ENCODE results near the gene DCAF15.

The DCAF15 gene

DNA sequence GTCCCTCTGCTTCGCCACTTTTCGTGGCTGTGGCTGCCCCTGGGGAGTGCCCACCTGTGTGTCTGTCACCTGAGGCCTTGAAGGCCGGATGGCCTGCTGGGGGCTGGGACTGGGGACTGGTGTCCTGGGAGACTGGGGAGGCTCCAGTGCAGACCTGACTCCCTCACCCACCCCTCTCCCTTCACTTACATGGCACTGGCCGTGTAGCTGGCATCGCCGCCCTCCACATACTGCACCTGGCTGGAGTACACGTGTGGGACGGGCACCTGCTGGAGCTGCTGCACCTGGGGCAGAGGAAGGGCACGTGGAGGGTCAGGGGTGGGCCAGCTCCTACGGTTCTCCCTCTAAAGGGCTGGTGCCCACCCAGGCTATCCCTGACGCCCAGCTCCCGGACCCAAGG lies 25.5 kb downstream of the DCAF15 start:
- H3K4me3 ChIP-seq (ENCODE audit: low read length), result no peak overlapping the region
- no peak for DNase-seq (ENCODE audit: low read depth)
- TF ChIP-seq, protein P1, sequence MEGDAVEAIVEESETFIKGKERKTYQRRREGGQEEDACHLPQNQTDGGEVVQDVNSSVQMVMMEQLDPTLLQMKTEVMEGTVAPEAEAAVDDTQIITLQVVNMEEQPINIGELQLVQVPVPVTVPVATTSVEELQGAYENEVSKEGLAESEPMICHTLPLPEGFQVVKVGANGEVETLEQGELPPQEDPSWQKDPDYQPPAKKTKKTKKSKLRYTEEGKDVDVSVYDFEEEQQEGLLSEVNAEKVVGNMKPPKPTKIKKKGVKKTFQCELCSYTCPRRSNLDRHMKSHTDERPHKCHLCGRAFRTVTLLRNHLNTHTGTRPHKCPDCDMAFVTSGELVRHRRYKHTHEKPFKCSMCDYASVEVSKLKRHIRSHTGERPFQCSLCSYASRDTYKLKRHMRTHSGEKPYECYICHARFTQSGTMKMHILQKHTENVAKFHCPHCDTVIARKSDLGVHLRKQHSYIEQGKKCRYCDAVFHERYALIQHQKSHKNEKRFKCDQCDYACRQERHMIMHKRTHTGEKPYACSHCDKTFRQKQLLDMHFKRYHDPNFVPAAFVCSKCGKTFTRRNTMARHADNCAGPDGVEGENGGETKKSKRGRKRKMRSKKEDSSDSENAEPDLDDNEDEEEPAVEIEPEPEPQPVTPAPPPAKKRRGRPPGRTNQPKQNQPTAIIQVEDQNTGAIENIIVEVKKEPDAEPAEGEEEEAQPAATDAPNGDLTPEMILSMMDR (conservative IDR thresholded peaks at IDR 0.05; ENCODE audit: low read depth, low read length), result no peak

DNA sequence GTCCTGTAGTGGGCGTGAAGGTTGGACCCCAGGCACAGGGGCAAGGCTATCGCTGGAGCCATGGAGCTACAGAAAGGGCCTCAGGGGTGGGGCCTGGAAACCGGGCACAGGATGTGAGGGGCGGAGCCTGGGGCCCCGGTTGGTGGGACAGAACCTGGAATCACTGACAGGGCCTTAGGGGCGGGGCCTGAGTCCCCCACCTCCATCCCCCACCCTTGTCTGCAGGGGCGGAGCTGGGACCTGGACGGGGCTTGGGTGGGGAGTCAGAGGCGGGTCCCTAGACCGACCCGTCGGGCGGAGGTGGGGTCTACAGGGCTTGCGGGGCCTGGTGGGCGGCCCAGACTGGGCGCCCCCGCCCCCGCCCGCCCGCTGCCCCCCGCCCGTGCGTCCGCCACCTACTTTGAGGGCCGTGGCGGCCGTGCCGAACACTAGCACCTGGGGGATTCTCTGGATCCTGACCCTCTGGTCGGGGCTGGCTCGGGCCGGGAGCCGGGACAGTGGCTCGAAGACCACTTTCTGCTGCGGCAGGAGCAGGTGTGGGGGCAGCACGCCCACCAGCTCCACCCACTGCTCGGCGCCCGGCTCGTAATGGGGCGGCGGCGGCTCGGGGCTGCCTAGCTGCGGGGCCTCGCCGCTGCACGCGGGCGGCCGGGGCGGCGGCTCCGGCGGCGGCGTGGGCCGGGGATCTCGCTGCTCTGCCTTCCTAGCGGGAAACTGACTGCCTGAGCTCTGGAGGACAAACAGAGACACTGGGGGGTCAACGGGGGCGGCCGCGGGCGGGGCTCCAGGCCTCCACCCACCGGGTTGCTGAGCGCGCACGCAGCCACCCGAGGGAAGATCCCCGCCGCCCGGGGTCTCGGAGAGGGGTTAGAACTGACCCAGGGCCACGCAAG lies 26.3 kb downstream of the DCAF15 start:
- DNase-seq (ENCODE audit: low read depth), result peak; percentile 33

DNA sequence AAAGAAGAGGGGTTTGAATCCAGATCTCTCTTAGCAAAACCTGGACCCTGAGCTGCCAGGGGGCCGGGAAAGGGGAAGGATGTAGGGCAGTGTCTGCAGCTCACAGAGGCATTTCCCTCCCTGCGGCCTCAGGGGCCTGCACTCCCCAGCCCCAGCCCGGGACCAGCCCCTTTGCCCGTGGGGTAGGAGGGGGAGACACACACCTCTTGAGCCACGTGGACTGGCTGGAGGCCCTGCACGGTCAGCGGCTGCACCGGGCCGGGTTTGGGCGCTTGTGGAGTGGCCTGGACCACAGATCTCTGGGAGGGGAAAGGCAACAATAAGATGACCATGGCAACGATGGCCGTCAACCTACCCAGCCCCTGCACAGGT lies 26.9 kb downstream of the DCAF15 start:
- peak overlapping the region; percentile 34 for H3K4me3 ChIP-seq (ENCODE audit: low read length)
- TF ChIP-seq, protein P1 (conservative IDR thresholded peaks at IDR 0.05; ENCODE audit: low read depth, low read length), result no peak
- DNase-seq (ENCODE audit: low read depth), result no peak

More for the DNA sequence above, 26.3 kb downstream of the DCAF15 start:
- peak overlapping the region; percentile 46 for H3K4me3 ChIP-seq (ENCODE audit: low read length)
- TF ChIP-seq, protein P1 (conservative IDR thresholded peaks at IDR 0.05; ENCODE audit: low read depth, low read length), result no peak

DNA sequence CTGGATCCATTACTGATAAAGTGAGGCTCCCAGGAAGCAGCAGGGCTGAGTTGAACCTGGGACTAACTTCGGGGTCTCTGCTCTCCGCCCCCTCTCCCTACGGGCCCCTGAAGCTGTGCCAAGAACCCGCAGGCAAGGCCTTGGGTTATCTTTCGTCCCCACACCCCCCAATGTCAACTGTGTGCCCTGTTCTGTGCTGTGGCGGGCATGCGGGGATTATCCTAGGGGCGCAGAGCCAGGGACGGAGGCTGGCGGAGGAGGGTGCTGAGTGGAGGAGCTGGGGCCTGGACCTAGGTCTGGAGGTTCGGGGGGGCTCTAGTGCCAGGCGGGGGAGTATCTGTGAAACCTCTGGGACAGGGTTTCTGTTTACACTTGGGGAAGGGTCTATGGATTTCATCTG lies 27.4 kb downstream of the DCAF15 start:
- H3K4me3 ChIP-seq (ENCODE audit: low read length), result no peak overlapping the region
- DNase-seq (ENCODE audit: low read depth), result no peak
- TF ChIP-seq, protein P1 (conservative IDR thresholded peaks at IDR 0.05; ENCODE audit: low read depth, low read length), result no peak

DNA sequence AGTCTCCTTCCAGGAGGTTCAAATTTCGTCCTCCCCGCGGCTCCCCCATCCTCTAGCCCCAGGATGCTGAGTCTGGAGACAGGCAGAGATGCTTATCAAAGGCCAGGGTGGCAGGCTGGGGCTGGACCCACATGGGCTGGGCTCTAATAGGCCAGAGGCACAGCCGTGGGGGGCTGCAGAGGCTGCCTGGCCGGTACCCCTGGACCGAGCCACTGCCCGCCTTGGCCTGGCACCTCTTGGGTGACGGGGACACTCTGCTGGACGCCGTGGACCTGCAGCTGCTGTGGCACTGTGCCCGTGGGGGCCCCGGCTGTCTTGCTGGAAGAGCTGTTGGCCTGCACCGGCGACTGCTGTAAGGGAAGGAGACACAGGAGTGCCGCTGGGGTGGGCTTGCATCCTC lies 28.0 kb downstream of the DCAF15 start:
- TF ChIP-seq, protein P1 (conservative IDR thresholded peaks at IDR 0.05; ENCODE audit: low read depth, low read length), result no peak
- H3K4me3 ChIP-seq (ENCODE audit: low read length), result no peak overlapping the region
- DNase-seq (ENCODE audit: low read depth), result no peak

DNA sequence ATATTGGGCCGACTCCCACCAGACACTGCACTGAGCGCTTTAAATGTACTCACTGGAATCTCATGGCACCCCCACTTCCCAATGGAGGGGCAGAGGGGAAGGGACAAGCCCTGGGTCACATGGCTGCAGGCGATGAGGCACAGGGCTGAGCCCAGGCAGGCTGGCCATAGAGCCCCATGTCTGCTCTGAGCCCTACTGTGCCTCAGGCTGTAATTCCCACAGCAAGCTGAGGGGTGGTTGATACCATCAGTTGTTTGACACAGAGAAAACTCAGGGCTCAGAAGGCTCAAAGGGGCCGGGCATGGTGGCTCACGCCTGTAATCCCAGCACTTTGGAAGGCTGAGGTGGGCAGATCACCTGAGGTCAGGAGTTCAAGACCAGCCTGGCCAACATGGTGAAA lies 28.7 kb downstream of the DCAF15 start:
- H3K4me3 ChIP-seq (ENCODE audit: low read length), result no peak overlapping the region
- DNase-seq (ENCODE audit: low read depth), result no peak
- TF ChIP-seq, protein P1 (conservative IDR thresholded peaks at IDR 0.05; ENCODE audit: low read depth, low read length), result no peak

DNA sequence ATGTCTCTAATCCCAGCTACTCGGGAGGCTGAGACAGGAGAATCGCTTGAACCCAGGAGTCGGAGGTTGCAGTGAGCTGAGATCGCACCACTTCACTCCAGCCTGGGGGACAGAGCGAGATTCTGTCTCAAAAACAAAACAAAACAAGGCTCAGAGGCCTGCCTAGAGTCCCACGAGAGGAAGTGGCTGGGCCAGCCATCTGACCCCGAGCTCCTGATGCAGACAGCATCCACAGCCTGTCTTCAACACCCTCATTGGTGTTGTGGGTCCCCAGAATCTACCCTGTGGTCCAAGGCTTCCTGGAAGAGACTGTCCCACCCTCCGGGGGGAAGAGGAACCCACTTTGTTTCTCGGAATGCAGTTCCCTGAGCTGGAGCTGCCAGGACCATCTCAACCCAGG lies 29.2 kb downstream of the DCAF15 start:
- DNase-seq (ENCODE audit: low read depth), result no peak
- H3K4me3 ChIP-seq (ENCODE audit: low read length), result no peak overlapping the region
- TF ChIP-seq, protein P1 (conservative IDR thresholded peaks at IDR 0.05; ENCODE audit: low read depth, low read length), result no peak

Measured in retinal pigment epithelial cell (primary cell).